ENCODE measurements around the gene ARHGEF9. TPM values are rescaled to one million over a fixed set of nuclear protein-coding genes. Genes with fewer than 3 reads are reported as not detected.

The ARHGEF9 gene
- polyA plus RNA-seq, 1 of the 3 experiments (the other 2 are of a cell fraction) = 6.4 TPM

DNA sequence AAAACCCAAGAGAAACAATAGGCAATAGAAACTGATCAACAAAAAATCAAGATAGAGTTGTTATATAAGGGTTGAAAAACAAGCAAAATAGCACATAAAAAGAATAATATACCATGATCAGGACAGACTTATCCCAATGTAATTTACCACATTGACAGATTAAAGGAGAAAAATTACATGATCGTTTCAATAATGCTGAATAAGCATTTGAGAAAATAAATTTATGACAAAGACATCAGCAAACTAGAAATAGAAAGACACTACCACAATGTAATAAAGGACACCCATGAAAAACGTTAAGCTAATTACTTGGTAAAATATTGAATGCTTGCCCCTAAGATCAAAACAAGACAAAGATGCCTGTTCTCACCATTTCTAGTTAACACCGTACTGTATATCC is 105.6 kb downstream of the ARHGEF9 start:
- ChIA-PET POLR2A (no interaction called here), CTCF (no interaction called here)
- TF ChIP-seq JUND (IDR thresholded peaks at IDR 0.05) = no peak
- no peak for TF ChIP-seq NFIC (IDR thresholded peaks at IDR 0.05; ENCODE audit: borderline replicate concordance)
- TF ChIP-seq, protein P1, sequence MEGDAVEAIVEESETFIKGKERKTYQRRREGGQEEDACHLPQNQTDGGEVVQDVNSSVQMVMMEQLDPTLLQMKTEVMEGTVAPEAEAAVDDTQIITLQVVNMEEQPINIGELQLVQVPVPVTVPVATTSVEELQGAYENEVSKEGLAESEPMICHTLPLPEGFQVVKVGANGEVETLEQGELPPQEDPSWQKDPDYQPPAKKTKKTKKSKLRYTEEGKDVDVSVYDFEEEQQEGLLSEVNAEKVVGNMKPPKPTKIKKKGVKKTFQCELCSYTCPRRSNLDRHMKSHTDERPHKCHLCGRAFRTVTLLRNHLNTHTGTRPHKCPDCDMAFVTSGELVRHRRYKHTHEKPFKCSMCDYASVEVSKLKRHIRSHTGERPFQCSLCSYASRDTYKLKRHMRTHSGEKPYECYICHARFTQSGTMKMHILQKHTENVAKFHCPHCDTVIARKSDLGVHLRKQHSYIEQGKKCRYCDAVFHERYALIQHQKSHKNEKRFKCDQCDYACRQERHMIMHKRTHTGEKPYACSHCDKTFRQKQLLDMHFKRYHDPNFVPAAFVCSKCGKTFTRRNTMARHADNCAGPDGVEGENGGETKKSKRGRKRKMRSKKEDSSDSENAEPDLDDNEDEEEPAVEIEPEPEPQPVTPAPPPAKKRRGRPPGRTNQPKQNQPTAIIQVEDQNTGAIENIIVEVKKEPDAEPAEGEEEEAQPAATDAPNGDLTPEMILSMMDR (IDR thresholded peaks at IDR 0.05) = no peak
- TF ChIP-seq FOXJ3 (CRISPR knock-in tag; IDR thresholded peaks at IDR 0.05) = no peak
- TF ChIP-seq EP300 (IDR thresholded peaks at IDR 0.05; ENCODE audit: borderline replicate concordance in 1 of 2, low read depth in 1 of 2, low read length in 1 of 2) = no peak
- TF ChIP-seq YY1 (IDR thresholded peaks at IDR 0.05; ENCODE audit: low read depth) = no peak
- TF ChIP-seq, protein P2, sequence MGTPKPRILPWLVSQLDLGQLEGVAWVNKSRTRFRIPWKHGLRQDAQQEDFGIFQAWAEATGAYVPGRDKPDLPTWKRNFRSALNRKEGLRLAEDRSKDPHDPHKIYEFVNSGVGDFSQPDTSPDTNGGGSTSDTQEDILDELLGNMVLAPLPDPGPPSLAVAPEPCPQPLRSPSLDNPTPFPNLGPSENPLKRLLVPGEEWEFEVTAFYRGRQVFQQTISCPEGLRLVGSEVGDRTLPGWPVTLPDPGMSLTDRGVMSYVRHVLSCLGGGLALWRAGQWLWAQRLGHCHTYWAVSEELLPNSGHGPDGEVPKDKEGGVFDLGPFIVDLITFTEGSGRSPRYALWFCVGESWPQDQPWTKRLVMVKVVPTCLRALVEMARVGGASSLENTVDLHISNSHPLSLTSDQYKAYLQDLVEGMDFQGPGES (IDR thresholded peaks at IDR 0.05; ENCODE audit: low read depth, low read length) = no peak
- no peak for TF ChIP-seq FOSL2 (IDR thresholded peaks at IDR 0.05; ENCODE audit: borderline replicate concordance, low read depth)
- TF ChIP-seq, protein P3, sequence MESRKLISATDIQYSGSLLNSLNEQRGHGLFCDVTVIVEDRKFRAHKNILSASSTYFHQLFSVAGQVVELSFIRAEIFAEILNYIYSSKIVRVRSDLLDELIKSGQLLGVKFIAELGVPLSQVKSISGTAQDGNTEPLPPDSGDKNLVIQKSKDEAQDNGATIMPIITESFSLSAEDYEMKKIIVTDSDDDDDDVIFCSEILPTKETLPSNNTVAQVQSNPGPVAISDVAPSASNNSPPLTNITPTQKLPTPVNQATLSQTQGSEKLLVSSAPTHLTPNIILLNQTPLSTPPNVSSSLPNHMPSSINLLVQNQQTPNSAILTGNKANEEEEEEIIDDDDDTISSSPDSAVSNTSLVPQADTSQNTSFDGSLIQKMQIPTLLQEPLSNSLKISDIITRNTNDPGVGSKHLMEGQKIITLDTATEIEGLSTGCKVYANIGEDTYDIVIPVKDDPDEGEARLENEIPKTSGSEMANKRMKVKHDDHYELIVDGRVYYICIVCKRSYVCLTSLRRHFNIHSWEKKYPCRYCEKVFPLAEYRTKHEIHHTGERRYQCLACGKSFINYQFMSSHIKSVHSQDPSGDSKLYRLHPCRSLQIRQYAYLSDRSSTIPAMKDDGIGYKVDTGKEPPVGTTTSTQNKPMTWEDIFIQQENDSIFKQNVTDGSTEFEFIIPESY (IDR thresholded peaks at IDR 0.05; ENCODE audit: borderline replicate concordance, low read depth) = no peak
- no peak for TF ChIP-seq RCOR1 (IDR thresholded peaks at IDR 0.05; ENCODE audit: low read length)
- no peak for TF ChIP-seq MEF2A (IDR thresholded peaks at IDR 0.05; ENCODE audit: borderline replicate concordance, low read depth)
- TF ChIP-seq, protein P4, sequence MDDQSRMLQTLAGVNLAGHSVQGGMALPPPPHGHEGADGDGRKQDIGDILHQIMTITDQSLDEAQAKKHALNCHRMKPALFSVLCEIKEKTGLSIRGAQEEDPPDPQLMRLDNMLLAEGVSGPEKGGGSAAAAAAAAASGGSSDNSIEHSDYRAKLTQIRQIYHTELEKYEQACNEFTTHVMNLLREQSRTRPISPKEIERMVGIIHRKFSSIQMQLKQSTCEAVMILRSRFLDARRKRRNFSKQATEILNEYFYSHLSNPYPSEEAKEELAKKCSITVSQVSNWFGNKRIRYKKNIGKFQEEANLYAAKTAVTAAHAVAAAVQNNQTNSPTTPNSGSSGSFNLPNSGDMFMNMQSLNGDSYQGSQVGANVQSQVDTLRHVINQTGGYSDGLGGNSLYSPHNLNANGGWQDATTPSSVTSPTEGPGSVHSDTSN (IDR thresholded peaks at IDR 0.05) = no peak
- TF ChIP-seq EZH2phosphoT487 (IDR thresholded peaks at IDR 0.05; ENCODE audit: borderline replicate concordance, low read depth) = no peak
- no peak overlapping the region for H3K4me2 ChIP-seq
- no peaks in the 10 kb centered on the region for H3K79me2 ChIP-seq (ENCODE audit: insufficient read depth)
- no peak overlapping the region for H3K4me3 ChIP-seq (ENCODE audit: low read depth in 2 of 2, low read length in 1 of 2)
- H3K9ac ChIP-seq = no peak overlapping the region
- no peak overlapping the region for H2AFZ ChIP-seq (ENCODE audit: low read depth)
- H3F3A ChIP-seq (replicated peaks; ENCODE audit: insufficient read depth) = no peaks in the 10 kb centered on the region
- no peak overlapping the region for H3K27ac ChIP-seq (ENCODE audit: low read depth in 2 of 2, low read length in 1 of 2)
- WGBS (ENCODE audit: low lambda C conversion rate) = 41% methylated on average over 3 of the region's 3 CpGs
- no peaks in the 10 kb centered on the region for H3K4me1 ChIP-seq (ENCODE audit: control insufficient read depth in 1 of 2, insufficient read depth in 2 of 2, low read depth in 1 of 2, low read length in 1 of 2)
- no peak for DNase-seq
- H3K9me2 ChIP-seq = no peaks in the 10 kb centered on the region
- H3K27me3 ChIP-seq (ENCODE audit: insufficient read depth) = no peaks in the 10 kb centered on the region
- H3K9me3 ChIP-seq = peaks cover 7% of the 10 kb centered on the region
- no peaks in the 10 kb centered on the region for H4K20me1 ChIP-seq (ENCODE audit: insufficient read depth)
- H3K36me3 ChIP-seq (replicated peaks in 1 of 2; ENCODE audit: control insufficient read depth in 1 of 2, insufficient read depth in 2 of 2, low read length in 1 of 2) = peaks cover 0 to 6% of the 10 kb centered on the region in 2 experiments
